ENCODE data around the gene ERH. TPM values are rescaled to one million over a fixed set of nuclear protein-coding genes. Genes with fewer than 3 reads are reported as not detected.

ERH gene
- total RNA-seq, 1 donor from 2014 or later, result 31.1 TPM

DNA sequence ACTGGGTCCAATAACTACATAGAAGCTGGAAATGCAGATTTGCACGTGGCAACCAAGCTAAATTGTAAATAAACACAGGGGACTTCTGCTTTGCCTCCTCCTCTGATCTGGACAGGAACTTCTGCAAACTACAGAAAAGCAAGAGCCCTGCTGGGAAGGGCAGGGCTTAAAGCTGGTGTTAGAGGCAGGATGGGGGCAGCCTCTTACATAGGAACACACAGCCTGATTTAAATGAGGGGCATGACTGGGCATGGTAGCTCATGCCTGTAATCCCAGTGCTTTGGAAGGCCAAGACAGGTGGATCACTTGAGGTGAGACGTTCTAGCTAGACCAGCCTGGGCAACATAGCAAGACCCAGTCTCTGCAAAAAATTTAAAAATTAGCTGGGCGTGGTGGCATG, 46.7 kb downstream of the ERH start:
- Histone ChIP-seq H3K27ac (no peak overlapping the region), H3K36me3 (no peaks in the 10 kb centered on the region), H3K4me1 (peaks cover 2 to 19% of the 10 kb centered on the region in 2 donors), H3K27me3 (no peaks in the 10 kb centered on the region), H3K4me3 (no peak overlapping the region), H3K9me3 (no peaks in the 10 kb centered on the region)
- intact Hi-C loops (cut with DNase I), result no loop called here
- no peak for DNase-seq (ENCODE audit: low spot score in 2 of 2)
- TF ChIP-seq, protein P1, sequence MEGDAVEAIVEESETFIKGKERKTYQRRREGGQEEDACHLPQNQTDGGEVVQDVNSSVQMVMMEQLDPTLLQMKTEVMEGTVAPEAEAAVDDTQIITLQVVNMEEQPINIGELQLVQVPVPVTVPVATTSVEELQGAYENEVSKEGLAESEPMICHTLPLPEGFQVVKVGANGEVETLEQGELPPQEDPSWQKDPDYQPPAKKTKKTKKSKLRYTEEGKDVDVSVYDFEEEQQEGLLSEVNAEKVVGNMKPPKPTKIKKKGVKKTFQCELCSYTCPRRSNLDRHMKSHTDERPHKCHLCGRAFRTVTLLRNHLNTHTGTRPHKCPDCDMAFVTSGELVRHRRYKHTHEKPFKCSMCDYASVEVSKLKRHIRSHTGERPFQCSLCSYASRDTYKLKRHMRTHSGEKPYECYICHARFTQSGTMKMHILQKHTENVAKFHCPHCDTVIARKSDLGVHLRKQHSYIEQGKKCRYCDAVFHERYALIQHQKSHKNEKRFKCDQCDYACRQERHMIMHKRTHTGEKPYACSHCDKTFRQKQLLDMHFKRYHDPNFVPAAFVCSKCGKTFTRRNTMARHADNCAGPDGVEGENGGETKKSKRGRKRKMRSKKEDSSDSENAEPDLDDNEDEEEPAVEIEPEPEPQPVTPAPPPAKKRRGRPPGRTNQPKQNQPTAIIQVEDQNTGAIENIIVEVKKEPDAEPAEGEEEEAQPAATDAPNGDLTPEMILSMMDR (IDR thresholded peaks at IDR 0.05), result no peak

DNA sequence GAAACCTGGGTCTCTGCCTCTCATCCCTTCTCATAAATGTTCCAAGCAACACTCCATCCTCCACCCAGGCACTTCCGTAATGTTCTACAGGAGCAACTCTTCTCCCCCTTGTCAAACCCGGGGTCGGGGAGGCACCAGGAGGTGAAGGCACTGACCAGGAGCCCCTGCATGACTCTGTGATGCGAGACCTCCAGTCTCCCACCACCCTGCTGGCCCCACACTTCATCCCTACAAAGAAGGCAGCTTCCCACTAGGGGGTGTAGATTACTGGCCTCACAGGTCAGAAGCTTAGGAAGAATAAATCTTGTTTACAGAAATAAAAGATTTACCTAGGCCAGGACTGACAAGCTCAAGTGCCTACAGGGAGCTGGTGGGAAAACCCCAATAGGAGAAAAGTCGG, 47.2 kb downstream of the ERH start:
- no peaks in the 10 kb centered on the region for H3K36me3 ChIP-seq
- H3K9me3 ChIP-seq, result no peaks in the 10 kb centered on the region
- DNase-seq (ENCODE audit: low spot score in 2 of 2), result no peak
- H3K4me3 ChIP-seq, result no peak overlapping the region
- intact Hi-C loops (cut with DNase I), result no loop called here
- no peaks in the 10 kb centered on the region for H3K27me3 ChIP-seq
- TF ChIP-seq, protein P1 (IDR thresholded peaks at IDR 0.05), result no peak
- no peak overlapping the region for H3K27ac ChIP-seq
- peaks cover 2 to 15% of the 10 kb centered on the region in 2 donors for H3K4me1 ChIP-seq

DNA sequence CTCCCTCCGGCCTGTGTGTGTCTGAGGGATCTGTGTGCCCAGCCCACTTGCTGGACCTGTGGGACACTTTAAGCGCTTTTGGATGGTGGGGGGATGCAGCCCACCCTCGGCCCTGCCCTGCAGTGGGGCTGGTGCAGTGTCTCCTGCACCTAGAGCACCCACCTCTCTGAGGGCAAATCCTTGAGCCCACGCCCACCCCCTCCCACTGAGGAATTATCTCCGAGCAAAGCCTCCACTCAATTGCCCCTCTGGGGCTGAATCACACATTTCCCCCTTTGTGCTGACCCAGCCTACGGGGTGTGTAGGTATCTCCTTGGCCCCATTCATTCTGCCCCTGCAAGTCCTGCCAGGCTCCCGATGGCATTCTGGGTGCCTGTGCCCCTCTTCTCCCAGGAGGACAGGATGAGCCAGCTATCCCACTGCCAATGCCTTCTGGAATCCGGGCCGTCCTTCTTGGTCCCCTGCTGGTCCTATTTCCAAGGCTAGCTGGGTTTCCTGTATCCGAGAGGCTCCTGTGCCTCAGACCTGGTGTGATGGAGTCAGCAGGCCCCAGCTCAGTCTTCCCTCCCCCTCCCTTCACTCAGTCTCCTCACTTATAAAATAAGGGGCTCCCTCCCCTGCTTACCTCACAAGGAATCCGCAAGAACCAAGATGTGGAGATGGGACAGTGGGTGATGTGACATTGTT, 48.9 kb downstream of the ERH start:
- Histone ChIP-seq H3K4me3 (no peak overlapping the region), H3K36me3 (no peaks in the 10 kb centered on the region), H3K27me3 (no peaks in the 10 kb centered on the region), H3K9me3 (no peaks in the 10 kb centered on the region), H3K4me1 (no peaks in the 10 kb centered on the region), H3K27ac (no peak overlapping the region)
- TF ChIP-seq, protein P1 (IDR thresholded peaks at IDR 0.05), result no peak
- DNase-seq (ENCODE audit: low spot score in 2 of 2), result no peak
- intact Hi-C loops (cut with DNase I), result no loop called here

DNA sequence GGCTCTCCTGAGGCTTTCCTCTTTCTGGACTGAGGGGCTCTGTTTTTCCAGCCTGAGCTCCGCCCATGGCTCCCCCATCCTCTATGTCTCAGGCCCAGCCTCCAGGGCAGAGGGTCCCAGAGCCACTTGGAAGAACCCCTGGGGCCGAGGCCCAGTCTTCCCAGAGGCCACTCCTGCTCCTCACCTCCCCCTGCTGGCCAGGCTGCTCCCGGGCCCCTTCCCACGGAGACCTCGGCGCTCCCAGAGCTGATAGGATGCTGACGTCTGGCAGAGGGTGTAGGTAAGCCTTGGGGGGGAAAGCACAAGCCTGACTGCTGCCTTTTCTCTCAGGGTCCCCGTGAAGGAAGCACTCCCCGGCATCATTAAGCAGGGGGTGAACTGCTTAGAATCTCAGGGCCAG, 51.4 kb downstream of the ERH start:
- Histone ChIP-seq H3K4me3 (no peak overlapping the region), H3K27ac (no peak overlapping the region), H3K27me3 (no peaks in the 10 kb centered on the region), H3K36me3 (no peaks in the 10 kb centered on the region), H3K9me3 (no peaks in the 10 kb centered on the region), H3K4me1 (no peaks in the 10 kb centered on the region)
- no peak for DNase-seq (ENCODE audit: low spot score in 2 of 2)
- intact Hi-C loops (cut with DNase I), result no loop called here
- TF ChIP-seq, protein P1 (IDR thresholded peaks at IDR 0.05), result peak in 2 of 3 experiments; percentile 32 to 48

DNA sequence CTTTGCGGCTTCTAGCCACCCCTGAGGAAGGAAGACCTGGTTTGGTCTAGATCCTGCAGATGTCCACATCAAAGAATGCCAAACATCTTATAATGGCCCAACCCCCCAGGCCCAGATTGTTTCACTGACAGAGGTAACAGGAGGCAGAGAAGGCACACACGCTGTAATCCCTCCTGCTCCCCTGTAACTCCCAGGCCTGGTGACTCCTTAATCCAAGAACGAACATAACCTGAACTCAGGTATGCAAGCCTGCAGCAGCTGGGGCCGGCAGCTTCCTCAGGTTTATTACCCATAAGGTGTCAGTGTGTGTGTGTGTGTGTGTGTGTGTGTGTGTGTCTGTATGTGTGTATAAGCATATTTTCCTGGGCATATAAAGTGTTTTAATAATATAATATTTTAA, 52.7 kb downstream of the ERH start:
- intact Hi-C loops (cut with DNase I), result no loop called here
- Histone ChIP-seq H3K36me3 (no peaks in the 10 kb centered on the region), H3K9me3 (no peaks in the 10 kb centered on the region), H3K27me3 (no peaks in the 10 kb centered on the region), H3K4me3 (no peak overlapping the region), H3K4me1 (no peaks in the 10 kb centered on the region), H3K27ac (no peak overlapping the region)
- no peak for DNase-seq (ENCODE audit: low spot score in 2 of 2)
- TF ChIP-seq, protein P1 (IDR thresholded peaks at IDR 0.05), result no peak

DNA sequence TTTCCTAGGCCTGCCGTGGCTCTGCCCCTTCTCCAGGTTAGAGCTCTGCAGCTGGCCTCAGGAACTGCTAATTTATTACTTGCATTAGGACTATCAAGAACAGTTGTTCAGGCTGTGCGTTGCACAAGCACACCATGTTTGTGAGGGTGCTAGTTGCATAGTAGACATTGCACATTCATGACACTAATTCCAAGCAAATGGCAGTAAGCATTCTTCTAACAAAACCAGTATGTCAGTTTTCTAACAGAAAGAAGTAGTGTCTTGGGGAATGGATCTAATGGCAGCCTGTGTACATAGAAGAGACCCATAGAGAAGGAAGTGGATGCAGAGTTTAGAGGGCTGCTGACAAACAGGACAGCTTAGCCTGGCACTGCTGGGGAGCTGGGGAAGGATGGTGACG, 53.9 kb downstream of the ERH start:
- TF ChIP-seq, protein P1 (IDR thresholded peaks at IDR 0.05), result no peak
- H3K9me3 ChIP-seq, result no peaks in the 10 kb centered on the region
- no peaks in the 10 kb centered on the region for H3K4me1 ChIP-seq
- intact Hi-C loops (cut with DNase I), result no loop called here
- no peaks in the 10 kb centered on the region for H3K36me3 ChIP-seq
- DNase-seq (ENCODE audit: low spot score in 2 of 2), result no peak
- H3K27ac ChIP-seq, result no peak overlapping the region
- no peak overlapping the region for H3K4me3 ChIP-seq
- H3K27me3 ChIP-seq, result no peaks in the 10 kb centered on the region

All from ascending aorta (tissue), 2 donors.